ENCODE results near the gene TDP1.

DNA sequence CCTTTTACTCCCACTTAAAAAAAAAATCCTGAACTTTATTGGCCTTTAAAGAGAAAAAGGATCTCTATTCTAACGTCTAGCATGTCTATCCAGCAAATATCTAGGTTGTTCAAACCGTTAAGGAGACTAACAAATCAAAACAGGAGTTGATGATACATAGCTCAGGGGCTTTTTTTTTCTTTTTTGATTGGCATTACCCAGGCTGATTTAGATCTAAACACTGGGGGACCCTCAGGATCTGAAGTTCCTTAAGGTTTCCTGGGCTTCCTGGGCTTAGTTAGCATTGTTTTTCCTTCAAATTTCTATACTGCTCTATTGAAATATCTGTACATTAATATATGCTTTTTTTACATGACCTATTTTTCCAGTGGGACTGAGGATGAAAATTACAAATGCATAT lies 43.5 kb upstream of the TDP1 start:
- TF ChIP-seq, protein P1, sequence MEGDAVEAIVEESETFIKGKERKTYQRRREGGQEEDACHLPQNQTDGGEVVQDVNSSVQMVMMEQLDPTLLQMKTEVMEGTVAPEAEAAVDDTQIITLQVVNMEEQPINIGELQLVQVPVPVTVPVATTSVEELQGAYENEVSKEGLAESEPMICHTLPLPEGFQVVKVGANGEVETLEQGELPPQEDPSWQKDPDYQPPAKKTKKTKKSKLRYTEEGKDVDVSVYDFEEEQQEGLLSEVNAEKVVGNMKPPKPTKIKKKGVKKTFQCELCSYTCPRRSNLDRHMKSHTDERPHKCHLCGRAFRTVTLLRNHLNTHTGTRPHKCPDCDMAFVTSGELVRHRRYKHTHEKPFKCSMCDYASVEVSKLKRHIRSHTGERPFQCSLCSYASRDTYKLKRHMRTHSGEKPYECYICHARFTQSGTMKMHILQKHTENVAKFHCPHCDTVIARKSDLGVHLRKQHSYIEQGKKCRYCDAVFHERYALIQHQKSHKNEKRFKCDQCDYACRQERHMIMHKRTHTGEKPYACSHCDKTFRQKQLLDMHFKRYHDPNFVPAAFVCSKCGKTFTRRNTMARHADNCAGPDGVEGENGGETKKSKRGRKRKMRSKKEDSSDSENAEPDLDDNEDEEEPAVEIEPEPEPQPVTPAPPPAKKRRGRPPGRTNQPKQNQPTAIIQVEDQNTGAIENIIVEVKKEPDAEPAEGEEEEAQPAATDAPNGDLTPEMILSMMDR (IDR thresholded peaks at IDR 0.05; ENCODE audit: insufficient read depth, low read length): no peak
- TF ChIP-seq, protein P2, sequence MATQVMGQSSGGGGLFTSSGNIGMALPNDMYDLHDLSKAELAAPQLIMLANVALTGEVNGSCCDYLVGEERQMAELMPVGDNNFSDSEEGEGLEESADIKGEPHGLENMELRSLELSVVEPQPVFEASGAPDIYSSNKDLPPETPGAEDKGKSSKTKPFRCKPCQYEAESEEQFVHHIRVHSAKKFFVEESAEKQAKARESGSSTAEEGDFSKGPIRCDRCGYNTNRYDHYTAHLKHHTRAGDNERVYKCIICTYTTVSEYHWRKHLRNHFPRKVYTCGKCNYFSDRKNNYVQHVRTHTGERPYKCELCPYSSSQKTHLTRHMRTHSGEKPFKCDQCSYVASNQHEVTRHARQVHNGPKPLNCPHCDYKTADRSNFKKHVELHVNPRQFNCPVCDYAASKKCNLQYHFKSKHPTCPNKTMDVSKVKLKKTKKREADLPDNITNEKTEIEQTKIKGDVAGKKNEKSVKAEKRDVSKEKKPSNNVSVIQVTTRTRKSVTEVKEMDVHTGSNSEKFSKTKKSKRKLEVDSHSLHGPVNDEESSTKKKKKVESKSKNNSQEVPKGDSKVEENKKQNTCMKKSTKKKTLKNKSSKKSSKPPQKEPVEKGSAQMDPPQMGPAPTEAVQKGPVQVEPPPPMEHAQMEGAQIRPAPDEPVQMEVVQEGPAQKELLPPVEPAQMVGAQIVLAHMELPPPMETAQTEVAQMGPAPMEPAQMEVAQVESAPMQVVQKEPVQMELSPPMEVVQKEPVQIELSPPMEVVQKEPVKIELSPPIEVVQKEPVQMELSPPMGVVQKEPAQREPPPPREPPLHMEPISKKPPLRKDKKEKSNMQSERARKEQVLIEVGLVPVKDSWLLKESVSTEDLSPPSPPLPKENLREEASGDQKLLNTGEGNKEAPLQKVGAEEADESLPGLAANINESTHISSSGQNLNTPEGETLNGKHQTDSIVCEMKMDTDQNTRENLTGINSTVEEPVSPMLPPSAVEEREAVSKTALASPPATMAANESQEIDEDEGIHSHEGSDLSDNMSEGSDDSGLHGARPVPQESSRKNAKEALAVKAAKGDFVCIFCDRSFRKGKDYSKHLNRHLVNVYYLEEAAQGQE (IDR thresholded peaks at IDR 0.05; ENCODE audit: insufficient replicate concordance, low read depth): no peak

Data from HL-60 (cell line).